Measurements from ENCODE around the gene SHROOM3.

Gene SHROOM3

GRCh38 chr4:76787898-76788297 is 352.9 kb downstream of the SHROOM3 start:
- no peak for DNase-seq (ENCODE audit: low read depth, low spot score)
- TF ChIP-seq CTCF (IDR thresholded peaks at IDR 0.05; ENCODE audit: insufficient read depth, low read length, missing control alignments) = no peak
- ChIA-PET CTCF (interaction anchor here (1.1 kb wide), 1 partner anchor 283 kb away, joined by 3 read pairs; no protein-coding TSS in a partner anchor), POLR2A (no interaction called here)
- H3K4me3 ChIP-seq (ENCODE audit: low read depth, low read length) = no peak overlapping the region

- no peak overlapping the region for H3K4me3 ChIP-seq (ENCODE audit: low read depth, low read length)
- TF ChIP-seq CTCF (IDR thresholded peaks at IDR 0.05; ENCODE audit: insufficient read depth, low read length, missing control alignments) = no peak
- CTCF ChIA-PET = no interaction called here
- POLR2A ChIA-PET = no interaction called here
- DNase-seq (ENCODE audit: low read depth, low spot score) = no peak
Measured at GRCh38 chr4:76790377-76790776, 355.3 kb downstream of the SHROOM3 start.

- DNase-seq (ENCODE audit: low read depth, low spot score) = no peak
- no peak overlapping the region for H3K4me3 ChIP-seq (ENCODE audit: low read depth, low read length)
- ChIA-PET CTCF (no interaction called here), POLR2A (no interaction called here)
- TF ChIP-seq CTCF (IDR thresholded peaks at IDR 0.05; ENCODE audit: insufficient read depth, low read length, missing control alignments) = no peak
Measured at GRCh38 chr4:76791479-76791878, 356.4 kb downstream of the SHROOM3 start.

GRCh38 chr4:76792418-76792817 is 357.4 kb downstream of the SHROOM3 start:
- H3K4me3 ChIP-seq (ENCODE audit: low read depth, low read length) = no peak overlapping the region
- TF ChIP-seq CTCF (IDR thresholded peaks at IDR 0.05; ENCODE audit: insufficient read depth, low read length, missing control alignments) = no peak
- ChIA-PET CTCF (no interaction called here), POLR2A (no interaction called here)
- DNase-seq (ENCODE audit: low read depth, low spot score) = no peak

- POLR2A ChIA-PET = no interaction called here
- CTCF ChIA-PET = interaction anchor here (1.1 kb wide), 1 partner anchor 11 kb away, joined by 5 read pairs; no protein-coding TSS in a partner anchor
- TF ChIP-seq CTCF (IDR thresholded peaks at IDR 0.05; ENCODE audit: insufficient read depth, low read length, missing control alignments) = no peak
- no peak overlapping the region for H3K4me3 ChIP-seq (ENCODE audit: low read depth, low read length)
- DNase-seq (ENCODE audit: low read depth, low spot score) = no peak
Measured at GRCh38 chr4:76795243-76795642, 360.2 kb downstream of the SHROOM3 start.

GRCh38 chr4:76799140-76799539 is 364.1 kb downstream of the SHROOM3 start:
- POLR2A ChIA-PET = interaction anchor here (1.2 kb wide), 1 partner anchor 11 kb away, joined by 3 read pairs; no protein-coding TSS in a partner anchor
- no peak for TF ChIP-seq CTCF (IDR thresholded peaks at IDR 0.05; ENCODE audit: insufficient read depth, low read length, missing control alignments)
- DNase-seq (ENCODE audit: low read depth, low spot score) = no peak
- no peak overlapping the region for H3K4me3 ChIP-seq (ENCODE audit: low read depth, low read length)
- CTCF ChIA-PET = no interaction called here
